Measurements from ENCODE around the gene KLHL3.

The KLHL3 gene

DNA sequence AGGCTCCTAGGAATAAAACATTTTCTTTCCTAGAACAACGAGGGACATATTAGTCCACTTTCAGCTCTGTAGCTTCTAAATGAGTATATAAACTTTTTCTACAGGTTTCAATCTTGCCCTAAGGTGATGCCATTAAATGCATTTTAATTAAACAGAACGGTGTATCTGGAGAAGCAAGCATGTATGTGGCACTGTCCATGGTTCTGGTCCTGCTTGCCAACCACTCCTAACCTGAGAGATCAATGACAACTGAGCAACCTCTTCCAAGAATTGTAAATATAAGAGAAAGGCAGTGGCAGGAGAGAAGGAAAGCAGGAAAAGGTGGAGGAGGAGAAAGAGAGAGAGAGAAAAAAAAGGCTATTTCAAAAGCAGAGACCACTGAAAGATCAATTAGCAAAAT, 141.2 kb downstream of the KLHL3 start:
- H3K27ac ChIP-seq: no peak overlapping the region
- no peak for TF ChIP-seq ZFX (IDR thresholded peaks at IDR 0.05; ENCODE audit: borderline replicate concordance)
- TF ChIP-seq, protein P1, sequence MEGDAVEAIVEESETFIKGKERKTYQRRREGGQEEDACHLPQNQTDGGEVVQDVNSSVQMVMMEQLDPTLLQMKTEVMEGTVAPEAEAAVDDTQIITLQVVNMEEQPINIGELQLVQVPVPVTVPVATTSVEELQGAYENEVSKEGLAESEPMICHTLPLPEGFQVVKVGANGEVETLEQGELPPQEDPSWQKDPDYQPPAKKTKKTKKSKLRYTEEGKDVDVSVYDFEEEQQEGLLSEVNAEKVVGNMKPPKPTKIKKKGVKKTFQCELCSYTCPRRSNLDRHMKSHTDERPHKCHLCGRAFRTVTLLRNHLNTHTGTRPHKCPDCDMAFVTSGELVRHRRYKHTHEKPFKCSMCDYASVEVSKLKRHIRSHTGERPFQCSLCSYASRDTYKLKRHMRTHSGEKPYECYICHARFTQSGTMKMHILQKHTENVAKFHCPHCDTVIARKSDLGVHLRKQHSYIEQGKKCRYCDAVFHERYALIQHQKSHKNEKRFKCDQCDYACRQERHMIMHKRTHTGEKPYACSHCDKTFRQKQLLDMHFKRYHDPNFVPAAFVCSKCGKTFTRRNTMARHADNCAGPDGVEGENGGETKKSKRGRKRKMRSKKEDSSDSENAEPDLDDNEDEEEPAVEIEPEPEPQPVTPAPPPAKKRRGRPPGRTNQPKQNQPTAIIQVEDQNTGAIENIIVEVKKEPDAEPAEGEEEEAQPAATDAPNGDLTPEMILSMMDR (IDR thresholded peaks at IDR 0.05): no peak

DNA sequence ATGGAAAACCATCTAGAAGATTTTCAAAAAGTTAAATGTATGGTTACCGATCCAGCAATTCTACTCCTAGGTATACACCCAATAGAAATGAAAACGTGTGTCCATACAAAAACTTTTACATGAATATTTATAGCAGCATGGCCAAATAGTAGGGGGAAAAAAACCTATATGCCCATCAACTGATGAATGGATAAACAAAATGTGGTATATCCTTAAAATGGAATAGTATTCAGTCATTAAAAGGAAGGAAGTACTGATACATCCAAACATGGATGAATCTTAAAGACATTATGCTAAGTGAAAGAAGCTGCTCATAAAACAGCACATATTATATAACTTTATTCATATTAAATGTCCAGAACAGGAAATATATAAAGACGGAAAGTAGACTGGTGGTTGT, 143.6 kb downstream of the KLHL3 start:
- no peak overlapping the region for H3K27ac ChIP-seq
- TF ChIP-seq, protein P1 (IDR thresholded peaks at IDR 0.05): no peak
- no peak for TF ChIP-seq ZFX (IDR thresholded peaks at IDR 0.05; ENCODE audit: borderline replicate concordance)

DNA sequence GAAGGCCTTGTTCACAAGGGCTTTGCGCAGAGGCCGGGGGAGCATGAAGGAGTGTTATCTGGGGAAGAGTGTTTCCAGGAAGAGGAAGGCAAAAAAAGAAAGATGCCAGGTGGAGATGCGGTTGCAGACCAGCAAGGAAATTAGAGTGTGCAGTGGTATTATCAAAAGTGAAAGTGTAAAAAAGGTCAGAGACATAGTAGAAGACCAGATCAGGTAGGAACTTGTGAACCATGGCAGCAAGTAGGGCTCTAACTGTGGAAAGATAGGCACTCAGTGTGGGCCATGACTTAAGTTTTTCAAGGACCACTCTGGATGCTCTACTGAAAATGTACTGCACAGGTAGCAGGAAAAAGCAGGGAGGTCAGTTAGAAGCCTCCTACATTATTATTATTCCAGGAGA, 146.7 kb downstream of the KLHL3 start:
- TF ChIP-seq, protein P1 (IDR thresholded peaks at IDR 0.05): no peak
- TF ChIP-seq ZFX (IDR thresholded peaks at IDR 0.05; ENCODE audit: borderline replicate concordance): no peak

DNA sequence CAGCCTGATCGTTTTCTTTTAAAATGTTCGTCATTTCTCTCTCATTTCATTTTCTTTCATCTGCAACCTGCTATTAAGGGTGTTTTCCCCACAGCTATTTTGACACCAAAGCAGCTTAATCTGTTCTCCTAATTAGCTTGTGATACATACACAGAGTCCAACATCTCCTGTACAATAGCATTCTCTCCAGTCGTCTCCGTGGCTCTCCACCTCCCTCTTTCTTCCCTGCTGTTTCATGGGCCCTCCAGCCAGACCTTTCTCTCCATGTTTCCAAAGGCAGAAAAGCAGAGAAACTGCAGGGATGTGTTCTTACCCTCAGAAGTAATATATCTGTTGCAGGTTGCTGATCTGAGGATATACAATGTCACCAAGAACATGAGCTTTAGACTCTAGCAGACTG, 148.0 kb downstream of the KLHL3 start:
- H3K27ac ChIP-seq: no peak overlapping the region
- TF ChIP-seq, protein P1 (IDR thresholded peaks at IDR 0.05): no peak
- no peak for TF ChIP-seq ZFX (IDR thresholded peaks at IDR 0.05; ENCODE audit: borderline replicate concordance)

More for the DNA sequence above, 146.7 kb downstream of the KLHL3 start:
- no peak overlapping the region for H3K27ac ChIP-seq

DNA sequence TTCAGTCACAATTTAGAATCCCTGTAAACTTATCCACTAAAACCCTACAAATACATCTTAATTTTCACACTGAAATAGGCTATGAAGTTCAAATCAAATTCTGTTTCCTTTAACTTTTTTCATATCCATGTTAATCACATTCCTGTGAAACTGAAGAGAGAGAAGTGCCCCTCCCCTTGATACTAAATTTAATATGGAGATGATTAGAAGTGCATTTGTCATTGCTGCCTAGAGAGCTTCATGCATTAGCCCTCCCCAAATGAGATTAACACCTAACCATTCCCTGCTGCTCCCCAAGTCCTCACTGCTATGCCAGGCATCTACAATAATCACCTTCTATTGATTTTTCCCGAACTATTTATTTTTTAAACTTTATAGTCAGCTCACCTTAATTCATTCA, 151.6 kb downstream of the KLHL3 start:
- TF ChIP-seq, protein P1 (IDR thresholded peaks at IDR 0.05): no peak
- no peak for TF ChIP-seq ZFX (IDR thresholded peaks at IDR 0.05; ENCODE audit: borderline replicate concordance)

DNA sequence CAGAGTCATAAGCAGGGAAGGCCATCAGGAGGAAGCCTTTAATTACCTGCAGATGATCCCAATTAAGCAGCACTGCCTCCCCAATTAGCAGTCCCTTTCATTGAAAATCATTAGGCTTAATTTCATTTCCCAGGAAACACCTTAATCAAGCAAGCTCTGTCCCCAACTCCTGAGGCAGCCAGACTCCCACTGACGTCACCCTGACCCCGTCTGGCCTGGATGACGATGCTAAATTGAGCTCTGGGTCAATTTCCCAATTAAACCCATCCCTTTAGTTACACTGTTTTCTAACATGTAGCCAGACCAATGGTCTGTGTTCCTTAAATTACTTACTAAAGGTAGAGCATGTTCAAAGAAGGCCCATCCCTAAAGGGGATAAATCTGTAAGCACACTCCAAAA, 152.8 kb downstream of the KLHL3 start:
- TF ChIP-seq, protein P1 (IDR thresholded peaks at IDR 0.05): no peak
- no peak for TF ChIP-seq ZFX (IDR thresholded peaks at IDR 0.05; ENCODE audit: borderline replicate concordance)
- H3K27ac ChIP-seq: no peak overlapping the region

More for the DNA sequence above, 151.6 kb downstream of the KLHL3 start:
- no peak overlapping the region for H3K27ac ChIP-seq

DNA sequence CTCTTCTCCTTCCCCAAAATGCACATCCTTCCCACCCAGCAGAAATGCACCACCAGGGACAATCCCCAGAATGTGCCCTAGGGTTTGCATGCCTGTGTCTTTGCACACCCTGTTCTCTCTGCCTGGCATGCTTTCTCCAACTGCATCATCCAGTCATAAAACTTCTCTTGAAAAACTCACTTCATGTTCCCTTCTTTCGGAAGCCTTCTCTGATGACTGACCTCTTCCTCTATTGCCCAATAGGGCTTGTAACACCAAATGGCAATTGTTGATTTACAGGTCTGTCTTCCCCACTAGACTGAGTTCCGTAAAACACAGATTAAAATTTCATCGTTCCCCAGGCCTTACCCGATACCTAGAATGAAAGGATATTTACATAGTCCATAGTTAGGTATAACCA, 153.7 kb downstream of the KLHL3 start:
- TF ChIP-seq ZFX (IDR thresholded peaks at IDR 0.05; ENCODE audit: borderline replicate concordance): no peak
- TF ChIP-seq, protein P1 (IDR thresholded peaks at IDR 0.05): no peak
- H3K27ac ChIP-seq: no peak overlapping the region

Measured in 22Rv1 (cell line).